GM12878 (cell line): ENCODE results near the gene TBCA. TPM values are rescaled to one million over a fixed set of nuclear protein-coding genes. Genes with fewer than 3 reads are reported as not detected.

Experiments
- ATAC-seq: fragments of 200-7000 bp; cut with Tn5 transposase; 3 replicates; pipeline ENCODE4 v1.9.1; 2020; ENCODE audit warnings: mild to moderate bottlenecking, moderate library complexity
- BruUV-seq: library from RNA; stranded (reverse); fragments of 400-500 nt; replicated peaks from 2 replicates; lab custom pipeline; 2021; lab: Mats Ljungman, UMichigan
- CTCF ChIA-PET: fragments of 300-600 bp; sonication (Branson Sonifier 250); formaldehyde crosslinking; extraction: SDS; loops from one replicate; lab custom pipeline; 2021; ENCODE audit warnings: inconsistent platforms; lab: Yijun Ruan, JAX
- POLR2A ChIA-PET: fragments of 350-600 bp; formaldehyde crosslinking; extraction: SDS; loops from one replicate; lab custom pipeline; 2021; ENCODE audit warnings: inconsistent platforms; lab: Charles Lee
- RAD21 ChIA-PET: fragments of 300-600 bp; sonication (Branson Sonifier 250); formaldehyde crosslinking; loops from one replicate; lab custom pipeline; 2023; ENCODE audit warnings: antibody characterized with exemption; ENCODE audit not compliant: unreplicated experiment; lab: Charles Lee
- SMC1A ChIA-PET: fragments of 300-600 bp; sonication (Branson Sonifier 250); formaldehyde crosslinking; loops from one replicate; lab custom pipeline; 2023; ENCODE audit not compliant: unreplicated experiment, uncharacterized antibody; lab: Charles Lee
- DNase-seq: peaks from one replicate; pipeline ENCODE4 v3.0.0-alpha.2; 2011; ENCODE audit warnings: low read depth, low spot score
- FAIRE-seq: peaks from 3 replicates; lab custom pipeline; 2011; peaks lifted over from hg19 to GRCh38; lab: Jason Lieb, UNC
- H2AFZ ChIP-seq: 2 replicates; pipeline ENCODE4 v1.6.0; 2011; ENCODE audit warnings: low read depth, low read length, control low read depth; ENCODE audit not compliant: control insufficient read depth
- H3K27ac ChIP-seq: 2 replicates; pipeline ENCODE4 v1.5.1; 2011; ENCODE audit warnings: control low read depth; ENCODE audit not compliant: control insufficient read depth, insufficient read depth
- H3K27me3 ChIP-seq, 2 experiments: replicated peaks in 1 of 2; 2 replicates each; pipeline versions ENCODE4 v1.6.0 to v1.6.1; 2011; ENCODE audit warnings: low read length in 1 of 2; ENCODE audit not compliant: control insufficient read depth in 2 of 2, insufficient read depth in 2 of 2
- H3K36me3 ChIP-seq, 2 experiments: 2 replicates each; pipeline ENCODE4 v1.5.1; 2011; ENCODE audit warnings: low read length in 1 of 2; ENCODE audit not compliant: control insufficient read depth in 2 of 2, insufficient read depth in 2 of 2
- H3K4me1 ChIP-seq: 2 replicates; pipeline ENCODE4 v1.6.1; 2011; ENCODE audit warnings: mild to moderate bottlenecking, low read length, moderate library complexity, mixed read lengths; ENCODE audit not compliant: control insufficient read depth, insufficient read depth
- H3K4me2 ChIP-seq: 2 replicates; pipeline ENCODE4 v1.6.0; 2011; ENCODE audit warnings: control low read depth; ENCODE audit not compliant: control insufficient read depth, insufficient read depth
- H3K4me3 ChIP-seq: fragments of 200-600 bp; sonication (generic); 2 replicates; pipeline ENCODE4 v1.5.1; 2016
- H3K79me2 ChIP-seq: 2 replicates; pipeline ENCODE4 v1.6.0; 2011; ENCODE audit warnings: low read length; ENCODE audit not compliant: control insufficient read depth, insufficient read depth
- H3K9ac ChIP-seq: 2 replicates; pipeline ENCODE4 v1.8.0; 2011; ENCODE audit warnings: low read length, control low read depth, mixed read lengths; ENCODE audit not compliant: control insufficient read depth, insufficient read depth
- H3K9me3 ChIP-seq: replicated peaks from 3 replicates; pipeline ENCODE4 v1.5.1; 2011; ENCODE audit warnings: mild to moderate bottlenecking, low read length; ENCODE audit not compliant: control insufficient read depth, insufficient read depth
- H4K20me1 ChIP-seq: 2 replicates; pipeline ENCODE4 v1.6.0; 2011; ENCODE audit not compliant: control insufficient read depth, insufficient read depth
- CUX1 ChIP-seq: IDR thresholded peaks from 2 replicates; pipeline ENCODE4 v1.6.1; 2012; ENCODE audit warnings: improper control_type of control experiment, low read depth, low read length; ENCODE audit not compliant: insufficient replicate concordance
- WRNIP1 ChIP-seq: IDR thresholded peaks from 2 replicates; pipeline ENCODE4 v1.6.1; 2011; ENCODE audit warnings: low read depth, low read length, improper control_type of control experiment, borderline replicate concordance
- WGBS: methylation state at CpG from one replicate; pipeline ENCODE4 v1.1.6; 2016; ENCODE audit warnings: low lambda C conversion rate; ENCODE audit not compliant: insufficient replicate concordance, insufficient coverage; ENCODE audit errors: missing lambda C conversion rate; 5-methylcytosine and 5-hydroxymethylcytosine counted together
- in situ Hi-C: fragments of 300-500 bp; cut with MboI; formaldehyde crosslinking; loops from 9 replicates; pipeline ENCODE4 v1.14.3; 2018; ENCODE audit warnings: mixed read lengths
- intact Hi-C: fragments of 100-400 bp; cut with micrococcal nuclease; formaldehyde crosslinking; loops from one replicate; pipeline ENCODE4 v1.14.2; 2022; ENCODE audit not compliant: unreplicated experiment
- polyA plus RNA-seq, 11 experiments: library from polyadenylated mRNA; depleted of rRNA in 4 of 11; unstranded in 6 of 11; stranded (reverse) in 5 of 11; fragments of >200 nt; fragmentation: Nextera tagmentation in 4 of 11; fragmentation: Illumina TruSeq in 1 of 11; extraction: Ambion mirVana in 4 of 11; extraction: Trizol in 1 of 11; gene quantifications; 1 replicate in 1 of 11; 2 replicates in 10 of 11; pipeline versions ENCODE4 v1.2.1 to v1.2.3, GENCODE V29; 2011 to 2016; ENCODE audit warnings: inconsistent platforms in 2 of 11, missing spikeins in 2 of 11, low read depth in 1 of 11
- total RNA-seq, 4 experiments: library from RNA; depleted of rRNA in 3 of 4; stranded (reverse); fragments of >200 nt in 3 of 4; fragmentation: Illumina TruSeq in 1 of 4; extraction: Trizol in 1 of 4; gene quantifications; 2 replicates each; pipeline versions ENCODE4 v1.2.1 to v1.2.3, GENCODE V29; 2013 to 2021
- TF ChIP-seq, protein P1 (sequence below): fragments of 450-650 bp; IDR thresholded peaks from 2 replicates; pipeline ENCODE4 v1.6.1; 2017; ENCODE audit warnings: mild to moderate bottlenecking, moderate library complexity

The TBCA gene
- total and polyA plus RNA-seq, 10 of the 15 experiments (the other 5 are each of a cell fraction or from before 2014, with no cell fraction given), result 86.3 to 647 (median 294) TPM

DNA sequence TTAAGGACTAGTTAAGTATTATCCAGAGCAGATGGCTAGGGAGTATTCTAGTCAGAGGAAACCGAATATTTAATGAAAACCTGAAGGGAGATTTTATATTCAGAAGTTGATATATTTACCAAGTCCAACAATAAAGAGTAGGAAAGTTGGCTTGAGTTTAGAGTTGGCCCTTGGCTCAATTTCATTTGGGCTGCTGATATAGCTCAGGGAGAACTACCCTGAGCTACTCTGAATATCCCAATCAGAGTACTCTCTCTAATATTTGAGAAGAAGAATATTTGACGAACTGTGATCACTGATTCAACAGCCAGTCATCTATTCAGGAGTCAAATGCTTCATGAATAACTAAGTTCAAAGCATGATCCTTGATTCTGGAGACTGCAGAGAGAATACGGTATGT, 34.5 kb downstream of the TBCA start:
- Histone ChIP-seq H3K27me3 (no peaks in the 10 kb centered on the region), H3K79me2 (peaks cover 26% of the 10 kb centered on the region), H3K4me3 (no peak overlapping the region), H3K27ac (no peak overlapping the region), H3K36me3 (no peaks in the 10 kb centered on the region; a peak in 3 of 4 replicates), H2AFZ (no peak overlapping the region), H3K9ac (no peak overlapping the region), H3K4me1 (no peaks in the 10 kb centered on the region), H3K4me2 (no peak overlapping the region), H4K20me1 (no peaks in the 10 kb centered on the region), H3K9me3 (no peaks in the 10 kb centered on the region)
- DNase-seq (no peak), ATAC-seq (no peak), FAIRE-seq (no peak)
- 95% methylated on average over 3 of the region's 3 CpGs for WGBS
- BruUV-seq, result no TSS peak
- in situ Hi-C loops, result no loop called here
- ChIA-PET CTCF (no interaction called here), RAD21 (no interaction called here), POLR2A (no interaction called here), SMC1A (no interaction called here)
- TF ChIP-seq WRNIP1, result no peak
- no peak for TF ChIP-seq CUX1
- TF ChIP-seq, protein P1, sequence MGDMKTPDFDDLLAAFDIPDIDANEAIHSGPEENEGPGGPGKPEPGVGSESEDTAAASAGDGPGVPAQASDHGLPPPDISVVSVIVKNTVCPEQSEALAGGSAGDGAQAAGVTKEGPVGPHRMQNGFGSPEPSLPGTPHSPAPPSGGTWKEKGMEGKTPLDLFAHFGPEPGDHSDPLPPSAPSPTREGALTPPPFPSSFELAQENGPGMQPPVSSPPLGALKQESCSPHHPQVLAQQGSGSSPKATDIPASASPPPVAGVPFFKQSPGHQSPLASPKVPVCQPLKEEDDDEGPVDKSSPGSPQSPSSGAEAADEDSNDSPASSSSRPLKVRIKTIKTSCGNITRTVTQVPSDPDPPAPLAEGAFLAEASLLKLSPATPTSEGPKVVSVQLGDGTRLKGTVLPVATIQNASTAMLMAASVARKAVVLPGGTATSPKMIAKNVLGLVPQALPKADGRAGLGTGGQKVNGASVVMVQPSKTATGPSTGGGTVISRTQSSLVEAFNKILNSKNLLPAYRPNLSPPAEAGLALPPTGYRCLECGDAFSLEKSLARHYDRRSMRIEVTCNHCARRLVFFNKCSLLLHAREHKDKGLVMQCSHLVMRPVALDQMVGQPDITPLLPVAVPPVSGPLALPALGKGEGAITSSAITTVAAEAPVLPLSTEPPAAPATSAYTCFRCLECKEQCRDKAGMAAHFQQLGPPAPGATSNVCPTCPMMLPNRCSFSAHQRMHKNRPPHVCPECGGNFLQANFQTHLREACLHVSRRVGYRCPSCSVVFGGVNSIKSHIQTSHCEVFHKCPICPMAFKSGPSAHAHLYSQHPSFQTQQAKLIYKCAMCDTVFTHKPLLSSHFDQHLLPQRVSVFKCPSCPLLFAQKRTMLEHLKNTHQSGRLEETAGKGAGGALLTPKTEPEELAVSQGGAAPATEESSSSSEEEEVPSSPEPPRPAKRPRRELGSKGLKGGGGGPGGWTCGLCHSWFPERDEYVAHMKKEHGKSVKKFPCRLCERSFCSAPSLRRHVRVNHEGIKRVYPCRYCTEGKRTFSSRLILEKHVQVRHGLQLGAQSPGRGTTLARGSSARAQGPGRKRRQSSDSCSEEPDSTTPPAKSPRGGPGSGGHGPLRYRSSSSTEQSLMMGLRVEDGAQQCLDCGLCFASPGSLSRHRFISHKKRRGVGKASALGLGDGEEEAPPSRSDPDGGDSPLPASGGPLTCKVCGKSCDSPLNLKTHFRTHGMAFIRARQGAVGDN, result no peak
- intact Hi-C loops, result no loop called here
